ENCODE measurements around the gene NLRC5. TPM values are rescaled to one million over a fixed set of nuclear protein-coding genes. Genes with fewer than 3 reads are reported as not detected.
A peak's percentile ranks its signal among the peaks of the same experiment; 100 is the strongest.

NLRC5 gene
- total RNA-seq, 1 experiment from 2014 or later = 0.80 TPM

- Histone ChIP-seq H3K27me3 (ENCODE audit: control insufficient read depth, insufficient read depth, low read length) (no peaks in the 10 kb centered on the region), H3K4me3 (ENCODE audit: insufficient read depth, low read depth, low read length) (no peak overlapping the region), H3K36me3 (replicated peaks; ENCODE audit: control insufficient read depth, insufficient read depth, low read length) (no peaks in the 10 kb centered on the region)
- DNase-seq = peak; percentile 56
These were observed 142.1 kb downstream of the NLRC5 start for GRCh38 chr16:57131351-57131970.

- no peak for DNase-seq
- H3K36me3 ChIP-seq (replicated peaks; ENCODE audit: control insufficient read depth, insufficient read depth, low read length) = no peaks in the 10 kb centered on the region
- no peaks in the 10 kb centered on the region for H3K27me3 ChIP-seq (ENCODE audit: control insufficient read depth, insufficient read depth, low read length)
- H3K4me3 ChIP-seq (ENCODE audit: insufficient read depth, low read depth, low read length) = no peak overlapping the region
These were observed 143.1 kb downstream of the NLRC5 start for GRCh38 chr16:57132470-57132869.

- no peak for DNase-seq
- Histone ChIP-seq H3K4me3 (ENCODE audit: insufficient read depth, low read depth, low read length) (no peak overlapping the region), H3K36me3 (replicated peaks; ENCODE audit: control insufficient read depth, insufficient read depth, low read length) (no peaks in the 10 kb centered on the region), H3K27me3 (ENCODE audit: control insufficient read depth, insufficient read depth, low read length) (no peaks in the 10 kb centered on the region)
These were observed 143.7 kb downstream of the NLRC5 start for GRCh38 chr16:57133031-57133430.

Other genes with a start within 250 kb of the NLRC5 start
- not detected in 2 replicates for gene SLC12A3, start 124.3 kb upstream of the NLRC5 start, total RNA-seq (2014; rRNA removed; shearing (Covaris generic))
- gene HERPUD1, start 57.4 kb upstream of the NLRC5 start, total RNA-seq (2014; rRNA removed; shearing (Covaris generic)) = 27.1 and 30.1 TPM in 2 replicates
- gene CETP, start 27.6 kb upstream of the NLRC5 start, total RNA-seq (2014; rRNA removed; shearing (Covaris generic)) = not detected in 2 replicates
- 19.4 and 21.1 TPM in 2 replicates for gene CPNE2, start 103.0 kb downstream of the NLRC5 start, total RNA-seq (2014; rRNA removed; shearing (Covaris generic))
- 60.9 and 63.3 TPM in 2 replicates for gene PSME3IP1, start 196.5 kb downstream of the NLRC5 start, total RNA-seq (2014; rRNA removed; shearing (Covaris generic))
- 31.0 and 49.8 TPM in 2 replicates for gene RSPRY1, start 196.8 kb downstream of the NLRC5 start, total RNA-seq (2014; rRNA removed; shearing (Covaris generic))

Data from H7 (cell line).